Heart left ventricle (tissue), 16 donors: ENCODE results near the gene ADGRL3. TPM values are rescaled to one million over a fixed set of nuclear protein-coding genes. Genes with fewer than 3 reads are reported as not detected.

Experiments used
- ATAC-seq, 4 donors: fragments of 200-7000 bp; cut with Tn5 transposase; one replicate each; pipeline ENCODE4 v1.9.1; 2020 to 2022; ENCODE audit warnings: moderate library complexity in 4 of 4, mild to moderate bottlenecking in 3 of 4, moderate number of reproducible peaks in 1 of 4
- DNase-seq, 5 donors: peaks; one replicate each; pipeline ENCODE4 v3.0.0-alpha.2; 2020
- H3K27ac ChIP-seq, 12 donors: fragments of 200-600 bp; sonication (generic) in 4 of 12; one replicate each; pipeline versions ENCODE4 v1.5.0 to v1.8.0; 2016 to 2022; ENCODE audit warnings: mild to moderate bottlenecking in 2 of 12
- H3K27me3 ChIP-seq, 9 donors: fragments of 200-600 bp; sonication (generic) in 2 of 9; one replicate each; pipeline versions ENCODE4 v1.5.1 to v1.8.0; 2016 to 2022; ENCODE audit warnings: mild to moderate bottlenecking in 3 of 9
- H3K36me3 ChIP-seq, 9 donors: fragments of 200-600 bp; sonication (generic) in 2 of 9; one replicate each; pipeline versions ENCODE4 v1.5.0 to v1.8.0; 2018 to 2022; ENCODE audit warnings: mild to moderate bottlenecking in 2 of 9
- H3K4me1 ChIP-seq, 12 donors: fragments of 200-600 bp; sonication (generic) in 4 of 12; one replicate each; pipeline versions ENCODE4 v1.5.0 to v1.8.0; 2016 to 2022; ENCODE audit warnings: mild to moderate bottlenecking in 3 of 12
- H3K4me3 ChIP-seq, 12 donors: fragments of 200-600 bp; sonication (generic) in 4 of 12; one replicate each; pipeline versions ENCODE4 v1.5.0 to v1.8.0; 2017 to 2022; ENCODE audit warnings: mild to moderate bottlenecking in 9 of 12, moderate library complexity in 4 of 12
- H3K9me3 ChIP-seq, 12 donors: fragments of 200-600 bp; sonication (generic) in 4 of 12; one replicate each; pipeline versions ENCODE4 v1.5.0 to v1.8.0; 2016 to 2022; ENCODE audit warnings: mild to moderate bottlenecking in 1 of 12
- CTCF ChIP-seq, 12 donors: fragments of 200-600 bp; sonication (generic) in 4 of 12; IDR thresholded peaks; one replicate each; pipeline versions ENCODE4 v1.5.0 to v1.8.0; 2018 to 2022; ENCODE audit warnings: antibody characterized with exemption in 12 of 12, mild to moderate bottlenecking in 5 of 12
- POLR2A ChIP-seq, 2 donors: fragments of 450-650 bp; IDR thresholded peaks; one replicate each; pipeline ENCODE4 v1.6.1; 2017; ENCODE audit warnings: antibody characterized with exemption in 2 of 2, mild to moderate bottlenecking in 2 of 2, moderate library complexity in 2 of 2
- WGBS, 4 donors: extraction: QIAGEN DNeasy Blood & Tissue Kit in 2 of 4; methylation state at CpG; one replicate each; pipeline versions ENCODE4 v1.1.5 to v1.1.7; 2013 to 2018; 5-methylcytosine and 5-hydroxymethylcytosine counted together
- intact Hi-C, 10 donors: fragments of 100-400 bp; cut with DNase I; formaldehyde crosslinking; loops; one replicate each; pipeline versions ENCODE4 v1.11.1 to v1.14.2; 2022
- polyA plus RNA-seq, 2 donors: library from polyadenylated mRNA; stranded (reverse); fragments of 200-250 nt; gene quantifications; one replicate each; pipeline ENCODE4 v1.2.3, GENCODE V29; 2013
- total RNA-seq, 9 donors: library from RNA; depleted of rRNA in 2 of 9; stranded (reverse); fragments of >200 nt in 2 of 9; fragmentation: NEBNext Ultra II Directional in 3 of 9; extraction: Animal tissue kit (Norgen Biotek cat#: 25700) in 3 of 9; gene quantifications; one replicate each; pipeline versions ENCODE4 v1.1.0 to v1.2.4, GENCODE V29; 2016 to 2023
- donor health status: ischemic (EF 13 %, LVEDD 7.1; RV severe dilation, severe dysfunction).
- donor health status: healthy with polysubstance abuse.
- donor health status: DM: no; HTN: yes; CAD: no.
- donor health status: DM: no; HTN: no; CAD: no.
- donor health status: ischemic (EF 25% LVEDD 6.9; RV normal size, moderate dysfunction).
- donor health status: ischemic (EF 25% LVEDD 5.7; RV mildly dilated, moderate dysfunction).
- donor health status: healthy.
- donor health status: DM: yes; HTN: yes; CAD: no.
- donor health status: ischemic (EF 35%, LVEDD 5.7; RV mildly dilated, moderate dysfunction).
- donor health status: nonischemic (EF 11% LVEDD 7.7; RV severe dilation, severe dysfunction).
- donor health status: DM: yes; HTN: yes; CAD: no.
- donor health status: PGD.
- donor health status: ischemic (EF 29% LVEDD 5.4; RV normal size, mild dysfunction).
- donor health status: nonischemic (EF 23%, LVEDD 6.1; RV moderate dilation, normal function).

Gene ADGRL3
- total and polyA plus RNA-seq, 11 donors, result 0.84 to 24.4 (median 7.6) TPM

GRCh38 chr4:61770456-61770855 is 570.3 kb downstream of the ADGRL3 start:
- WGBS, 4 donors, result 79 to 95% (median 88%) methylated on average over 1 of the region's 1 CpG
- Histone ChIP-seq H3K27me3 (no peaks in the 10 kb centered on the region), H3K36me3 (no peaks in the 10 kb centered on the region), H3K4me3 (no peak overlapping the region), H3K27ac (no peak overlapping the region), H3K4me1 (no peaks in the 10 kb centered on the region), H3K9me3 (no peaks in the 10 kb centered on the region)
- DNase-seq (no peak), ATAC-seq (no peak)
- TF ChIP-seq CTCF (IDR thresholded peaks at IDR 0.05), result no peak
- TF ChIP-seq POLR2A (IDR thresholded peaks at IDR 0.05), result no peak
- intact Hi-C loops, result no loop called here

- Histone ChIP-seq H3K27ac (no peak overlapping the region), H3K9me3 (no peaks in the 10 kb centered on the region), H3K36me3 (no peaks in the 10 kb centered on the region), H3K4me1 (no peaks in the 10 kb centered on the region), H3K4me3 (no peak overlapping the region), H3K27me3 (no peaks in the 10 kb centered on the region)
- TF ChIP-seq POLR2A (IDR thresholded peaks at IDR 0.05), result no peak
- no peak for TF ChIP-seq CTCF (IDR thresholded peaks at IDR 0.05)
- 0 to 80% (median 44%) methylated on average over 1 of the region's 1 CpG for WGBS, 4 donors
- intact Hi-C loops, result no loop called here
- DNase-seq (no peak), ATAC-seq (no peak)
Measured at GRCh38 chr4:61771056-61771455, 570.9 kb downstream of the ADGRL3 start.

GRCh38 chr4:61772126-61772525 is 572.0 kb downstream of the ADGRL3 start:
- Histone ChIP-seq H3K36me3 (no peaks in the 10 kb centered on the region), H3K27ac (no peak overlapping the region), H3K4me1 (no peaks in the 10 kb centered on the region), H3K9me3 (no peaks in the 10 kb centered on the region), H3K4me3 (no peak overlapping the region), H3K27me3 (no peaks in the 10 kb centered on the region)
- TF ChIP-seq POLR2A (IDR thresholded peaks at IDR 0.05) (no peak), CTCF (IDR thresholded peaks at IDR 0.05) (no peak)
- intact Hi-C loops, result no loop called here
- WGBS, 4 donors, result 50 to 74% (median 66%) methylated on average over 1 of the region's 1 CpG
- ATAC-seq (no peak), DNase-seq (no peak)

GRCh38 chr4:61773655-61774245 is 573.6 kb downstream of the ADGRL3 start:
- Histone ChIP-seq H3K9me3 (no peaks in the 10 kb centered on the region), H3K27me3 (no peaks in the 10 kb centered on the region), H3K4me3 (no peak overlapping the region), H3K4me1 (no peaks in the 10 kb centered on the region), H3K36me3 (no peaks in the 10 kb centered on the region), H3K27ac (no peak overlapping the region)
- no peak for DNase-seq
- no peak for ATAC-seq
- intact Hi-C loops, result no loop called here
- 52 to 73% (median 67%) methylated on average over 7 of the region's 7 CpGs for WGBS, 4 donors
- no peak for TF ChIP-seq POLR2A (IDR thresholded peaks at IDR 0.05)
- no peak for TF ChIP-seq CTCF (IDR thresholded peaks at IDR 0.05)
